Heart right ventricle (tissue), 16 donors: ENCODE results near the gene GALNT14. TPM values are rescaled to one million over a fixed set of nuclear protein-coding genes. Genes with fewer than 3 reads are reported as not detected.

Experiments
- ATAC-seq, 8 donors: fragments of 200-7000 bp; cut with Tn5 transposase; one replicate each; pipeline ENCODE4 v1.9.1; 2020; ENCODE audit warnings: mild to moderate bottlenecking in 8 of 8, moderate library complexity in 8 of 8, moderate number of reproducible peaks in 1 of 8
- DNase-seq, 2 donors: peaks; one replicate each; pipeline ENCODE4 v3.0.0-alpha.2; 2020
- H3K27ac ChIP-seq, 10 donors: fragments of 200-600 bp; sonication (generic) in 2 of 10; one replicate each; pipeline versions ENCODE4 v1.5.0 to v1.8.0; 2020 to 2022; ENCODE audit warnings: mild to moderate bottlenecking in 3 of 10
- H3K27me3 ChIP-seq, 7 donors: fragments of 200-600 bp; one replicate each; pipeline ENCODE4 v1.8.0; 2021 to 2022; ENCODE audit warnings: mild to moderate bottlenecking in 2 of 7
- H3K36me3 ChIP-seq, 9 donors: fragments of 200-600 bp; sonication (generic) in 1 of 9; one replicate each; pipeline versions ENCODE4 v1.5.0 to v1.8.0; 2020 to 2022; ENCODE audit warnings: mild to moderate bottlenecking in 2 of 9
- H3K4me1 ChIP-seq, 9 donors: fragments of 200-600 bp; sonication (generic) in 1 of 9; one replicate each; pipeline versions ENCODE4 v1.5.0 to v1.8.0; 2020 to 2022; ENCODE audit warnings: mild to moderate bottlenecking in 4 of 9
- H3K4me3 ChIP-seq, 10 donors: fragments of 200-600 bp; sonication (generic) in 2 of 10; one replicate each; pipeline versions ENCODE4 v1.5.0 to v1.8.0; 2020 to 2022; ENCODE audit warnings: mild to moderate bottlenecking in 7 of 10, moderate library complexity in 2 of 10
- H3K9me3 ChIP-seq, 11 donors: fragments of 200-600 bp in 10 of 11; sonication (generic) in 2 of 11; one replicate each; pipeline versions ENCODE4 v1.5.0 to v1.8.0; 2013 to 2022; ENCODE audit warnings: mild to moderate bottlenecking in 2 of 11, control low read depth in 1 of 11, moderate library complexity in 1 of 11
- CTCF ChIP-seq, 9 donors: fragments of 200-600 bp; sonication (generic) in 2 of 9; IDR thresholded peaks; one replicate each; pipeline versions ENCODE4 v1.5.0 to v1.8.0; 2021 to 2022; ENCODE audit warnings: antibody characterized with exemption in 9 of 9, mild to moderate bottlenecking in 5 of 9, moderate library complexity in 1 of 9
- WGBS, 2 donors: extraction: QIAGEN DNeasy Blood & Tissue Kit; methylation state at CpG; one replicate each; pipeline ENCODE4 v1.1.7; 2013; ENCODE audit warnings: inconsistent platforms in 1 of 2; 5-methylcytosine and 5-hydroxymethylcytosine counted together
- intact Hi-C, 10 donors: fragments of 100-400 bp; cut with DNase I; formaldehyde crosslinking; loops; one replicate each; pipeline versions ENCODE4 v1.11.1 to v1.14.2; 2022
- polyA plus RNA-seq, 2 donors: library from polyadenylated mRNA; stranded (reverse); fragments of 200-250 nt; gene quantifications; one replicate each; pipeline ENCODE4 v1.2.3, GENCODE V29; 2013
- total RNA-seq, 10 donors: library from RNA; stranded (reverse); fragmentation: NEBNext Ultra II Directional in 3 of 10; extraction: Animal tissue kit (Norgen Biotek cat#: 25700) in 3 of 10; gene quantifications; one replicate each; pipeline versions ENCODE4 v1.2.1 to v1.2.4, GENCODE V29; 2021 to 2023
- donor health status: Arrhythmogenic right ventricular cardiomyopathy.
- donor health status: ischemic (EF 13 %, LVEDD 7.1; RV severe dilation, severe dysfunction).
- donor health status: healthy with polysubstance abuse.
- donor health status: DM: no; HTN: yes; CAD: no.
- donor health status: DM: no; HTN: no; CAD: no.
- donor health status: ischemic (EF 25% LVEDD 6.9; RV normal size, moderate dysfunction).
- donor health status: ischemic (EF 25% LVEDD 5.7; RV mildly dilated, moderate dysfunction).
- donor health status: healthy.
- donor health status: DM: yes; HTN: yes; CAD: no.
- donor health status: Ischemic cardiomyopathy.
- donor health status: ischemic (EF 35%, LVEDD 5.7; RV mildly dilated, moderate dysfunction).
- donor health status: nonischemic (EF 11% LVEDD 7.7; RV severe dilation, severe dysfunction).
- donor health status: DM: yes; HTN: yes; CAD: no.
- donor health status: PGD.
- donor health status: ischemic (EF 29% LVEDD 5.4; RV normal size, mild dysfunction).
- donor health status: nonischemic (EF 23%, LVEDD 6.1; RV moderate dilation, normal function).

The GALNT14 gene
- total and polyA plus RNA-seq, 12 donors, result 0.17 to 1.4 (median 0.63) TPM; not detected in 2

- no peak overlapping the region for H3K27ac ChIP-seq
- peaks cover 0 to 5% (median 0%) of the 10 kb centered on the region in 7 donors for H3K27me3 ChIP-seq
- H3K4me1 ChIP-seq, result peaks cover 0 to 12% (median 0%) of the 10 kb centered on the region in 9 donors
- no peak overlapping the region for H3K4me3 ChIP-seq
- H3K36me3 ChIP-seq, result no peaks in the 10 kb centered on the region
- H3K9me3 ChIP-seq, result no peaks in the 10 kb centered on the region
- DNase-seq (no peak), ATAC-seq (no peak)
- intact Hi-C loops, result no loop called here
- WGBS, 2 donors, result 65 to 70% methylated on average over 6 of the region's 6 CpGs
- no peak for TF ChIP-seq CTCF (IDR thresholded peaks at IDR 0.05)
These were observed 59.6 kb downstream of the GALNT14 start for GRCh38 chr2:31078579-31079105.

GRCh38 chr2:31078011-31078410, 60.2 kb downstream of the GALNT14 start:
- H3K9me3 ChIP-seq, result no peaks in the 10 kb centered on the region
- intact Hi-C loops, result no loop called here
- 78 to 93% methylated on average over 4 of the region's 4 CpGs for WGBS, 2 donors
- no peak for ATAC-seq
- H3K4me1 ChIP-seq, result peaks cover 0 to 12% (median 0%) of the 10 kb centered on the region in 9 donors
- no peak overlapping the region for H3K4me3 ChIP-seq
- no peak overlapping the region for H3K27ac ChIP-seq
- no peak for TF ChIP-seq CTCF (IDR thresholded peaks at IDR 0.05)
- H3K27me3 ChIP-seq, result peaks cover 0 to 5% (median 0%) of the 10 kb centered on the region in 7 donors
- no peaks in the 10 kb centered on the region for H3K36me3 ChIP-seq
- DNase-seq, result no peak

GRCh38 chr2:31075941-31076590, 62.2 kb downstream of the GALNT14 start:
- no peaks in the 10 kb centered on the region for H3K36me3 ChIP-seq
- no peak for TF ChIP-seq CTCF (IDR thresholded peaks at IDR 0.05)
- H3K9me3 ChIP-seq, result no peaks in the 10 kb centered on the region
- WGBS, 2 donors, result 80 to 86% methylated on average over 6 of the region's 6 CpGs
- no peak for DNase-seq
- peaks cover 0 to 5% (median 0%) of the 10 kb centered on the region in 7 donors for H3K27me3 ChIP-seq
- no peaks in the 10 kb centered on the region for H3K4me1 ChIP-seq
- ATAC-seq, result no peak
- no peak overlapping the region for H3K27ac ChIP-seq
- intact Hi-C loops, result no loop called here
- H3K4me3 ChIP-seq, result no peak overlapping the region

- ATAC-seq (no peak), DNase-seq (no peak)
- Histone ChIP-seq H3K9me3 (no peaks in the 10 kb centered on the region), H3K27ac (no peak overlapping the region), H3K4me3 (no peak overlapping the region), H3K4me1 (no peaks in the 10 kb centered on the region), H3K36me3 (no peaks in the 10 kb centered on the region), H3K27me3 (peaks cover 0 to 5% (median 0%) of the 10 kb centered on the region in 7 donors)
- intact Hi-C loops, result no loop called here
- WGBS, 2 donors, result 63 to 77% methylated on average over 7 of the region's 7 CpGs
- TF ChIP-seq CTCF (IDR thresholded peaks at IDR 0.05), result no peak
These were observed 62.8 kb downstream of the GALNT14 start for GRCh38 chr2:31075431-31075830.
